Measurements from ENCODE around the gene RANBP1.

The RANBP1 gene

GRCh38 chr22:20176421-20177085, 60.6 kb downstream of the RANBP1 start:
- DNase-seq: peak; percentile 12
